Measurements from ENCODE around the gene ATP6V1C2. TPM values are rescaled to one million over a fixed set of nuclear protein-coding genes. Genes with fewer than 3 reads are reported as not detected.

ATP6V1C2 gene
- total RNA-seq, result 0.07 TPM in 1 of 2 replicates, not detected in the other

GRCh38 chr2:10721396-10722251 is at the start of gene ATP6V1C2:
ATP6V1C2 (plus strand) TSS chr2:10721630; CDS start chr2:10722850, 1,220 bp downstream.

DNA sequence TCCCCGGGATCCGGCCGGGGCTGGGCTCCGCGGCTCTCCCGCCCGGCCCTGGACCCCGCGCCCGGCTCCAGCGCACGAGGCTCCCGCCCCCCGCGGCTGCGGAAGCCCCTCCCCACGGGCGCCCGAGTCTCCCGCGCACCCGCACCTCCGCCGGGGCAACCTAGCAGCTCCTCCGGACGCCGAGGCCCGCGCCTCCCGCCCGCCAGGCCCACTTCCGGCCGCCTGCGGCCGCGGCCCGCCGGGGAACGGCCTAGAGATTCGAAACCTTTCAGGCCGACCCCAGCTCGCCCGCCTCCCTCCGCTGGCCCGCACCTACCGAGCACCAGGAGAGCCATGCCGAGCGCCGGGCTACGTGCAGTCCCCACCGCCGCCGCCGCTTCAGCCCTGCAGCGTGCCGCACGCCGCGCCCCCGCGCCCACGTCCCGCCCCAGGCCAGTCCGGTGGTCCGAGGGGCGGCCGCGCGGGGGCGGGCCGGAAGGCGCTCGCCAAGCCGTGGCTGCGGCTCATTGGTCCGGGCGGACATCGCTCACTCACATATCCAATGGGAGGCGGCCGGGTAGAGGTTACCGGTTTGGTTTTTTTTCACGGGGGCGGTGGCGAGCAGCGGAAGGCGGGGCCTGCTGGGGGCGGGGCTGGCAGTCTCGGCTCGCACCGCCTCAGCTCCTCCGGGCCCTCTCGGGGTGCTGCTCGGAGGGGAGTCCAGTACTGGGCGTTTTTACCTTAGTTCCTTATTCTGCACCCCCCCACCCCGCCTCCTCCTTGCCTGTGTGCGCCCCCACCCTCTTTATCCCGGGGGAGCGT is 91.1 kb downstream of the ATP6V1C2 start, which contains the start of gene PDIA6:
Gene PDIA6 (minus strand): TSS at position 424 of the 801 bp plus-strand sequence. CDS start 89 bp downstream, at position 335.

Small RNAs within 50 kb of the gene (small RNA-seq; reads per million reads assigned to genes)
- gene RNU7-138P (not detected), gene RNU7-176P (not detected)

Other genes starting within 250 kb of the ATP6V1C2 start
- 56.8 and 59.9 TPM in 2 replicates for gene NOL10, start 31.7 kb upstream of the ATP6V1C2 start, total RNA-seq
- 469 and 501 TPM in 2 replicates for gene PDIA6, start 91.2 kb downstream of the ATP6V1C2 start, total RNA-seq
- 0.27 and 0.36 TPM in 2 replicates for gene KCNF1, start 190.3 kb downstream of the ATP6V1C2 start, total RNA-seq

Measured in thoracic aorta endothelial cell (primary cell).